ENCODE results near the gene OR4D1.

The OR4D1 gene

DNA sequence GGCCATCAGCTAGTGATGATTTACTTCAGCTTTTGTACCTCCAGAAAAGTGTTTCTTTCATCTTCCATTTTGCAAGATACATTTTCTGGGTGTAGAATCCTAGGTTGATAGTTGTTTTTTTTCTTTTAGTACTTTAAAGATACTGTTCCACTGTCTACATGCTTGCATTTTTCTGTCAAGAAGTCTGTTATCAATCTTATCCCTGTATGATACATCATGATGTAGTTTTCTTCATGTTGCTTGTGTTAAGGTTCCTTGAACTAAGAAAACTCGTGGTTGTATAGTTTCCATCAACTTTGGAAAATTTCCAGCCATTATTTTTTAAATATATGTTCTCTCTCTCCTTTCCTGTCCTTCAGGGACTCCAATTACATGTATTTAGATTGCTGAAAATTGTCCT lies 40.9 kb upstream of the OR4D1 start:
- Histone ChIP-seq H3K4me1 (ENCODE audit: control insufficient read depth, insufficient read depth, low read depth, low read length) (no peaks in the 10 kb centered on the region), H3K27ac (ENCODE audit: low read length, poor library complexity, severe bottlenecking) (no peak overlapping the region), H3K36me3 (ENCODE audit: control insufficient read depth in 1 of 2, insufficient read depth in 2 of 2, low read depth in 1 of 2, low read length in 2 of 2) (no peaks in the 10 kb centered on the region), H3K4ac (ENCODE audit: low read depth in 1 of 2, low read length in 2 of 2) (no peak overlapping the region), H3K9ac (ENCODE audit: low read length) (no peak overlapping the region), H3K4me3 (ENCODE audit: insufficient read depth in 1 of 2, low read depth in 1 of 2, low read length in 2 of 2) (no peak overlapping the region), H3K23ac (ENCODE audit: low read length in 2 of 2) (no peak overlapping the region), H2BK15ac (ENCODE audit: low read depth, poor library complexity, severe bottlenecking) (no peak overlapping the region), H2AK5ac (ENCODE audit: low read length, severe bottlenecking) (no peak overlapping the region), H3K79me1 (replicated peaks; ENCODE audit: low read length, poor library complexity, severe bottlenecking) (no peaks in the 10 kb centered on the region), H2AFZ (ENCODE audit: low read depth, low read length) (no peak overlapping the region), H4K91ac (ENCODE audit: low read length) (no peak overlapping the region), H2BK120ac (ENCODE audit: low read depth, low read length) (no peak overlapping the region), H2BK5ac (ENCODE audit: low read depth, low read length, poor library complexity, severe bottlenecking) (no peak overlapping the region), H3K18ac (ENCODE audit: low read depth in 1 of 2, low read length in 2 of 2) (no peak overlapping the region), H3K27me3 (ENCODE audit: control insufficient read depth in 1 of 2, insufficient read depth in 1 of 2, low read length in 2 of 2) (peaks cover 0 to 6% of the 10 kb centered on the region in 2 experiments), H2BK12ac (ENCODE audit: low read length in 2 of 2) (no peak overlapping the region), H4K8ac (ENCODE audit: low read length) (no peak overlapping the region), H3K4me2 (ENCODE audit: low read length, poor library complexity, severe bottlenecking) (no peak overlapping the region), H3K14ac (ENCODE audit: low read length in 2 of 2) (no peak overlapping the region), H3K9me3 (ENCODE audit: control insufficient read depth, low read length) (no peaks in the 10 kb centered on the region)
- no peak for DNase-seq
- WGBS, result 33% methylated on average over 1 of the region's 1 CpG

DNA sequence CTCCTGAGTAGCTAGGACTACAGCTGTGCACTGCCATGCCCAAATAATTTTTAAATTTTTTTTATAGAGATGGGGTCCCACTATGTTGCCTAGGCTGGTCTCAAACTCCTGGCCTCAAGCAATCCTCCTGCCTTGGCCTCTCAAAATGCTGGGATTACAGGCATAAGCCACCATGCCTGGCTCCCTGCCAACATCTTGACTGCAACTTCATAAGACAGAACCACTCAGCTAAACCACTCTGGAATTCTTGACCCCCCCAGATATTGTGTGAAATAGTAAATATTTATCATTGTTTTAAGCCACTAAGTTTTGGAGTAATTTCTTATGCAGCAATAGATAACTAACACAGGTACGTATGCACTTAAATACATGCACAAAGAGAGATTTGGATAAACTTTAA lies 39.0 kb upstream of the OR4D1 start:
- Histone ChIP-seq H3K36me3 (ENCODE audit: control insufficient read depth in 1 of 2, insufficient read depth in 2 of 2, low read depth in 1 of 2, low read length in 2 of 2) (no peaks in the 10 kb centered on the region), H3K4ac (ENCODE audit: low read depth in 1 of 2, low read length in 2 of 2) (no peak overlapping the region), H3K4me2 (ENCODE audit: low read length, poor library complexity, severe bottlenecking) (no peak overlapping the region), H3K4me3 (ENCODE audit: insufficient read depth in 1 of 2, low read depth in 1 of 2, low read length in 2 of 2) (no peak overlapping the region), H2AK5ac (ENCODE audit: low read length, severe bottlenecking) (no peak overlapping the region), H2AFZ (ENCODE audit: low read depth, low read length) (no peak overlapping the region), H3K23ac (ENCODE audit: low read length in 2 of 2) (no peak overlapping the region), H2BK5ac (ENCODE audit: low read depth, low read length, poor library complexity, severe bottlenecking) (no peak overlapping the region), H3K4me1 (ENCODE audit: control insufficient read depth, insufficient read depth, low read depth, low read length) (no peaks in the 10 kb centered on the region), H3K14ac (ENCODE audit: low read length in 2 of 2) (no peak overlapping the region), H2BK15ac (ENCODE audit: low read depth, poor library complexity, severe bottlenecking) (no peak overlapping the region), H4K91ac (ENCODE audit: low read length) (no peak overlapping the region), H3K27me3 (ENCODE audit: control insufficient read depth in 1 of 2, insufficient read depth in 1 of 2, low read length in 2 of 2) (peaks cover 5 to 10% of the 10 kb centered on the region in 2 experiments), H2BK12ac (ENCODE audit: low read length in 2 of 2) (no peak overlapping the region), H3K79me1 (replicated peaks; ENCODE audit: low read length, poor library complexity, severe bottlenecking) (no peaks in the 10 kb centered on the region), H4K8ac (ENCODE audit: low read length) (no peak overlapping the region), H2BK120ac (ENCODE audit: low read depth, low read length) (no peak overlapping the region), H3K18ac (ENCODE audit: low read depth in 1 of 2, low read length in 2 of 2) (no peak overlapping the region), H3K9me3 (ENCODE audit: control insufficient read depth, low read length) (no peaks in the 10 kb centered on the region), H3K27ac (ENCODE audit: low read length, poor library complexity, severe bottlenecking) (no peak overlapping the region), H3K9ac (ENCODE audit: low read length) (no peak overlapping the region)
- no CpG with 5 or more reads among the region's 1 CpG for WGBS
- no peak for DNase-seq

DNA sequence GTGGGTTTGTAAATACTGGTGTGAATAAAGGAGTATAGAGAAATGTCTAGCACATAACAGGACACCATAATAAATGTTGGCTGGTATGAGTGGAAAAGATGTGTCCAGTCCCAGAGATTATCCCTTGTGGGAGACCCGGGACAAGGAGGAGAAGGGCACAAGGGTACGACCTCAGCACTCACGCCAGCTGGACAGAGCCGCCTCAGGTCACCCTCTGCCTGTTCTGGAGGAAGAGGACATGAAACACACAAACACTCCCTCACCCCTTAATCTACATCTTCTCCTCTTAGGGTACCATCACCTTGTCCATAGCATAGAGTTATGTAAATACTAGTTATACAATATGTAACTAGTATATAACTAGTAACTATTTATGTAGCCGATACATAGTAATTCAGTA lies 38.2 kb upstream of the OR4D1 start:
- H2BK120ac ChIP-seq (ENCODE audit: low read depth, low read length), result no peak overlapping the region
- no peaks in the 10 kb centered on the region for H3K36me3 ChIP-seq (ENCODE audit: control insufficient read depth in 1 of 2, insufficient read depth in 2 of 2, low read depth in 1 of 2, low read length in 2 of 2)
- no peak overlapping the region for H3K23ac ChIP-seq (ENCODE audit: low read length in 2 of 2)
- no peak overlapping the region for H4K8ac ChIP-seq (ENCODE audit: low read length)
- no peak overlapping the region for H3K9ac ChIP-seq (ENCODE audit: low read length)
- H3K4me1 ChIP-seq (ENCODE audit: control insufficient read depth, insufficient read depth, low read depth, low read length), result no peaks in the 10 kb centered on the region
- no peak overlapping the region for H3K4me3 ChIP-seq (ENCODE audit: insufficient read depth in 1 of 2, low read depth in 1 of 2, low read length in 2 of 2)
- H3K27ac ChIP-seq (ENCODE audit: low read length, poor library complexity, severe bottlenecking), result no peak overlapping the region
- no peaks in the 10 kb centered on the region for H3K9me3 ChIP-seq (ENCODE audit: control insufficient read depth, low read length)
- H3K14ac ChIP-seq (ENCODE audit: low read length in 2 of 2), result no peak overlapping the region
- 71% methylated on average over 1 of the region's 5 CpGs for WGBS
- no peaks in the 10 kb centered on the region for H3K79me1 ChIP-seq (replicated peaks; ENCODE audit: low read length, poor library complexity, severe bottlenecking)
- no peak overlapping the region for H3K4me2 ChIP-seq (ENCODE audit: low read length, poor library complexity, severe bottlenecking)
- H2AFZ ChIP-seq (ENCODE audit: low read depth, low read length), result no peak overlapping the region
- no peak overlapping the region for H2BK12ac ChIP-seq (ENCODE audit: low read length in 2 of 2)
- no peak overlapping the region for H2AK5ac ChIP-seq (ENCODE audit: low read length, severe bottlenecking)
- no peak overlapping the region for H2BK15ac ChIP-seq (ENCODE audit: low read depth, poor library complexity, severe bottlenecking)
- H4K91ac ChIP-seq (ENCODE audit: low read length), result no peak overlapping the region
- H3K18ac ChIP-seq (ENCODE audit: low read depth in 1 of 2, low read length in 2 of 2), result no peak overlapping the region
- DNase-seq, result no peak
- H2BK5ac ChIP-seq (ENCODE audit: low read depth, low read length, poor library complexity, severe bottlenecking), result no peak overlapping the region
- H3K27me3 ChIP-seq (ENCODE audit: control insufficient read depth in 1 of 2, insufficient read depth in 1 of 2, low read length in 2 of 2), result peaks cover 13 to 18% of the 10 kb centered on the region in 2 experiments
- no peak overlapping the region for H3K4ac ChIP-seq (ENCODE audit: low read depth in 1 of 2, low read length in 2 of 2)

DNA sequence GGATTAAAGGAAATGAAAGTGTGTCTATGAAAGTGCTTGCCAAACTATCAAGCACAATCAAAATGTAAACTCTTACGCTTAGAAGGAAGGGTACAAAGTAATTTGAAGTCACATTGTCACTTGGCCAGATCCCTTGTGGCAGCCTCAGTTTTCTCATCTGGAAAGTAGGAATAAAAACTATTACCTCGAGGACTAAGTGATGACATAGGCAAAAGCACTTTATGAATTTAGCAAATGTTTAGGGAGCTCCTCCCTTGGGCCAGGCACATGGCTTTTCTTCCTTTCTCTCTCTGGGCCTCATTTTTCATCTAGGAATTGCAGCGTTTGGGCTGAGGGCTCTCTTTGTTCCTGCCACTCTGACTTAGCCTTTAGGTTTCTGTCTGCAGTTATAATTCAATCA lies 36.5 kb upstream of the OR4D1 start:
- Histone ChIP-seq H4K91ac (ENCODE audit: low read length) (no peak overlapping the region), H3K4me3 (ENCODE audit: insufficient read depth in 1 of 2, low read depth in 1 of 2, low read length in 2 of 2) (no peak overlapping the region), H2BK15ac (ENCODE audit: low read depth, poor library complexity, severe bottlenecking) (no peak overlapping the region), H3K14ac (ENCODE audit: low read length in 2 of 2) (no peak overlapping the region), H3K18ac (ENCODE audit: low read depth in 1 of 2, low read length in 2 of 2) (no peak overlapping the region), H2BK120ac (ENCODE audit: low read depth, low read length) (no peak overlapping the region), H2AFZ (ENCODE audit: low read depth, low read length) (no peak overlapping the region), H3K27me3 (ENCODE audit: control insufficient read depth in 1 of 2, insufficient read depth in 1 of 2, low read length in 2 of 2) (peaks cover 30 to 33% of the 10 kb centered on the region in 2 experiments), H2BK5ac (ENCODE audit: low read depth, low read length, poor library complexity, severe bottlenecking) (no peak overlapping the region), H3K9me3 (ENCODE audit: control insufficient read depth, low read length) (no peaks in the 10 kb centered on the region), H2AK5ac (ENCODE audit: low read length, severe bottlenecking) (no peak overlapping the region), H3K4ac (ENCODE audit: low read depth in 1 of 2, low read length in 2 of 2) (no peak overlapping the region), H3K79me1 (replicated peaks; ENCODE audit: low read length, poor library complexity, severe bottlenecking) (no peaks in the 10 kb centered on the region), H4K8ac (ENCODE audit: low read length) (no peak overlapping the region), H2BK12ac (ENCODE audit: low read length in 2 of 2) (no peak overlapping the region), H3K27ac (ENCODE audit: low read length, poor library complexity, severe bottlenecking) (no peak overlapping the region), H3K4me2 (ENCODE audit: low read length, poor library complexity, severe bottlenecking) (no peak overlapping the region), H3K23ac (ENCODE audit: low read length in 2 of 2) (no peak overlapping the region), H3K36me3 (ENCODE audit: control insufficient read depth in 1 of 2, insufficient read depth in 2 of 2, low read depth in 1 of 2, low read length in 2 of 2) (no peaks in the 10 kb centered on the region), H3K9ac (ENCODE audit: low read length) (no peak overlapping the region), H3K4me1 (ENCODE audit: control insufficient read depth, insufficient read depth, low read depth, low read length) (no peaks in the 10 kb centered on the region)
- 87% methylated on average over 3 of the region's 3 CpGs for WGBS
- no peak for DNase-seq

All from mesenchymal stem cell (in vitro differentiated cells and primary cell).